Tibial nerve (tissue), 4 donors: ENCODE measurements around the gene EXOC2. TPM values are rescaled to one million over a fixed set of nuclear protein-coding genes. Genes with fewer than 3 reads are reported as not detected.
A peak's percentile ranks its signal among the peaks of the same experiment; 100 is the strongest.

Experiments
- DNase-seq, 2 donors: peaks; one replicate each; pipeline ENCODE4 v3.0.0-alpha.2; 2019; ENCODE audit warnings: low spot score in 2 of 2
- H3K27ac ChIP-seq, 4 donors: fragments of 200-600 bp; sonication (generic) in 3 of 4; one replicate each; pipeline ENCODE4 v1.5.1; 2017 to 2019; ENCODE audit warnings: mild to moderate bottlenecking in 1 of 4
- H3K27me3 ChIP-seq, 2 donors: fragments of 200-600 bp; sonication (generic) in 1 of 2; one replicate each; pipeline versions ENCODE4 v1.5.1 to v1.6.0; 2017 to 2019
- H3K36me3 ChIP-seq, 3 donors: fragments of 200-600 bp; sonication (generic); one replicate each; pipeline ENCODE4 v1.5.1; 2018 to 2019
- H3K4me1 ChIP-seq, 4 donors: fragments of 200-600 bp; sonication (generic) in 3 of 4; one replicate each; pipeline ENCODE4 v1.5.1; 2017 to 2019
- H3K4me3 ChIP-seq, 4 donors: fragments of 200-600 bp; sonication (generic) in 3 of 4; one replicate each; pipeline ENCODE4 v1.5.1; 2017 to 2019; ENCODE audit warnings: mild to moderate bottlenecking in 1 of 4, moderate library complexity in 1 of 4
- H3K9me3 ChIP-seq, 4 donors: fragments of 200-600 bp; sonication (generic) in 3 of 4; one replicate each; pipeline ENCODE4 v1.5.1; 2017 to 2019
- EP300 ChIP-seq, 2 donors: sonication (generic); formaldehyde crosslinking; IDR thresholded peaks; one replicate each; pipeline ENCODE4 v1.6.1; 2017; ENCODE audit warnings: antibody characterized with exemption in 2 of 2, mild to moderate bottlenecking in 1 of 2
- POLR2A ChIP-seq, 2 donors: fragments of 450-650 bp; IDR thresholded peaks; one replicate each; pipeline ENCODE4 v1.6.1; 2017; ENCODE audit warnings: antibody characterized with exemption in 2 of 2, mild to moderate bottlenecking in 2 of 2, moderate library complexity in 2 of 2
- WGBS, 2 donors: methylation state at CpG; one replicate each; pipeline ENCODE4 v1.1.5; 2018; 5-methylcytosine and 5-hydroxymethylcytosine counted together
- total RNA-seq, 4 donors: library from RNA; depleted of rRNA; stranded (reverse); fragments of >200 nt; gene quantifications; one replicate each; pipeline ENCODE4 v1.1.0, GENCODE V29; 2016
- TF ChIP-seq, protein P1 (sequence below), 5 experiments: fragments of 200-600 bp in 3 of 5; fragments of 450-650 bp in 2 of 5; sonication (generic) in 3 of 5; IDR thresholded peaks; one replicate each; pipeline ENCODE4 v1.5.1; 2016 to 2019; ENCODE audit warnings: antibody characterized with exemption in 5 of 5, mild to moderate bottlenecking in 3 of 5, moderate library complexity in 2 of 5

Gene EXOC2
- total RNA-seq, 4 donors from 2014 or later: 20.8 to 30.0 (median 24.1) TPM

DNA sequence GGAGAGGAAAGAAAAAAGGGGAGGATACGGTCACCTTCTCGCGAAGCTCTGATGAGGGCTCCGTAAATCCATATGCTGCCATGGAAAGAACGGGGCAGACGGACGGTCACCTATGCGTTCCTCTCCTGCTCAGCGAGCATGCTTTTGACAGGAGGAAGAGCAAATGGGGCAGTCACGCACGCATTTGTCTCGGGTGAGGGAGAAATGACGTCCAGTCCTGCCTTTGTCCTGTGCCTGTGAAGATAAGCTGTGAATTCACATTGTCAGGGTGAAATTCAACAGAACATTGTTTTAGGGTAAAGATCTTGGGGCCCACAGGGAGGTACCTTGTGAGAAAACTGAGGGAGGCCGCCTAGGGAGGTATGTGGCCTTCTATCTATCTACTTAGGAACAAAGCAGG, 217.6 kb downstream of the EXOC2 start:
- H3K27ac ChIP-seq: no peak overlapping the region

DNA sequence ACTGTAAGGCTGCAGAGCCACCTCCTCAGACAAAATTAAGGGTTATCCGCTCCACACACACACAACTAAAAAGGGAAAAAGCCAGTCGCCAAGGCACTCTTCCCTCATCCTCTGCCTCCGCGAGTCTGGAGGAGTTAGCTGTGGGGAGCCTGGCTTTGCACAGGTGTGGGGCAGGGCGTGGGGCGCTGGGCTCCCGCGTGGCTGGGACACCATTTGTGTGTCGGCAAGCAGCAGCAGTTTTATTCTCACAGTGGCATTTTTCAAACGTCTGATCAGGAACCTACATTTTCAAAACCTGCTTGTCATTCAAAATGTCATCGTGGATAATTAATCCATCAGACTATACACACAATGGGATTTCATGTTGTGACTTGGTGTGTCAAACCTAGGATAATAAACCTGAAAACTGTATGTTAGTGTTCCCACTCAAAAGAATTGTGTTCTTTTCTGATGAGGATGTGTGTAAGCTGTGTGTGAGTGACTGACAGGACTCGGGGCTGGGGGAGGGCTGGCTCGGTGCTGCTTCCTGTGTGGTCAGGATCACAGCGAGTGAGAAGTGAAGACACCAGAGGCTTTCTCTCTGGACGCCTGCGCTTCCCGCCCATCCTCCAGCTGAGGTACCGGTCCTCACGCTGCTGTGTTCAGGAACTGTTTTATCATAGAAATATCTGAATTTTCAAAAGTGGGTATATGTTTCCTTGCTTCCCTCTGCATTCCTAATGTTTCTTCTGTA, 218.3 kb downstream of the EXOC2 start:
- Histone ChIP-seq H3K4me1 (no peaks in the 10 kb centered on the region), H3K27me3 (peaks cover 0 to 7% of the 10 kb centered on the region in 2 donors), H3K9me3 (no peaks in the 10 kb centered on the region), H3K36me3 (no peaks in the 10 kb centered on the region), H3K27ac (no peak overlapping the region), H3K4me3 (no peak overlapping the region)
- peak in 1 of 2 donors; percentile 16 for DNase-seq
- 41 to 45% methylated on average over 19 of the region's 19 CpGs for WGBS, 2 donors
- TF ChIP-seq, protein P1, sequence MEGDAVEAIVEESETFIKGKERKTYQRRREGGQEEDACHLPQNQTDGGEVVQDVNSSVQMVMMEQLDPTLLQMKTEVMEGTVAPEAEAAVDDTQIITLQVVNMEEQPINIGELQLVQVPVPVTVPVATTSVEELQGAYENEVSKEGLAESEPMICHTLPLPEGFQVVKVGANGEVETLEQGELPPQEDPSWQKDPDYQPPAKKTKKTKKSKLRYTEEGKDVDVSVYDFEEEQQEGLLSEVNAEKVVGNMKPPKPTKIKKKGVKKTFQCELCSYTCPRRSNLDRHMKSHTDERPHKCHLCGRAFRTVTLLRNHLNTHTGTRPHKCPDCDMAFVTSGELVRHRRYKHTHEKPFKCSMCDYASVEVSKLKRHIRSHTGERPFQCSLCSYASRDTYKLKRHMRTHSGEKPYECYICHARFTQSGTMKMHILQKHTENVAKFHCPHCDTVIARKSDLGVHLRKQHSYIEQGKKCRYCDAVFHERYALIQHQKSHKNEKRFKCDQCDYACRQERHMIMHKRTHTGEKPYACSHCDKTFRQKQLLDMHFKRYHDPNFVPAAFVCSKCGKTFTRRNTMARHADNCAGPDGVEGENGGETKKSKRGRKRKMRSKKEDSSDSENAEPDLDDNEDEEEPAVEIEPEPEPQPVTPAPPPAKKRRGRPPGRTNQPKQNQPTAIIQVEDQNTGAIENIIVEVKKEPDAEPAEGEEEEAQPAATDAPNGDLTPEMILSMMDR (IDR thresholded peaks at IDR 0.05): no peak
- TF ChIP-seq EP300 (IDR thresholded peaks at IDR 0.05): no peak
- no peak for TF ChIP-seq POLR2A (IDR thresholded peaks at IDR 0.05)

More for the DNA sequence above, 217.6 kb downstream of the EXOC2 start:
- no peak for DNase-seq
- TF ChIP-seq POLR2A (IDR thresholded peaks at IDR 0.05) (no peak), EP300 (IDR thresholded peaks at IDR 0.05) (no peak)
- TF ChIP-seq, protein P1 (IDR thresholded peaks at IDR 0.05): no peak
- H3K4me3 ChIP-seq: no peak overlapping the region
- no peaks in the 10 kb centered on the region for H3K9me3 ChIP-seq
- WGBS, 2 donors: 73 to 76% methylated on average over 14 of the region's 14 CpGs
- H3K36me3 ChIP-seq: no peaks in the 10 kb centered on the region
- peaks cover 0 to 7% of the 10 kb centered on the region in 2 donors for H3K27me3 ChIP-seq
- H3K4me1 ChIP-seq: no peaks in the 10 kb centered on the region

DNA sequence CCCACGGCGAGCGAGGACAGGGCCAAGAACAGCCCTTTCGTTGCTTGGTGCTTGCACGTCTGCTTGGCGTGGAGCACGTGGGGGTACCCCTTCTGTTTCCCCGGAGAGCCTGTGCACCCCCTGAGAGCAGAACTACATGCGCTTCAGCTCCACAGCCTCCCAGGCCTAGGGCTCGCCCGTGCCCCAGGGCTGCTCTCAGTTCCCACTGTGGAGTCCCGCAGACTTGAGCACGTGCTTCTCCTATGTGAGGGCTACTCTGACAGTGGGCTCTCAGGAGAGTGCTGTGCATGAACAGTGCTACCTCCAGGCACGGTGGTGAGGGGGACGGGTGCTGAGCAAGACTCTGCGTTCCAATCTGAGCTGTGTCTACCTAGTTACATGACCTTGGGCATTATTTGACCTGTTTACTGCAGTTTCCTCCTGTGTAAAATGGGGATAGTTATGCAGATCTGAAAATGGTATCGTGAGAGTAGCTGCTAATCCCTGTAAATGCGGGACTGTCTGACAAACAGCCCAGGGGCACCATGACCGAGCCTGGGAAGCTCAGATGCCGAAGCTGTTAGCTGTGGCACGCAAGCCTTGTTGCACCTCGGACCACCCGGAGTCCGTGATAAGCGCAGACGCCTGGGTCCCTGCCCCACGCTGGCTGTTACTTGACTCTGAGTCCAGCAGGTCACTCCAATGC, 219.0 kb downstream of the EXOC2 start:
- Histone ChIP-seq H3K27ac (no peak overlapping the region), H3K9me3 (no peaks in the 10 kb centered on the region), H3K36me3 (no peaks in the 10 kb centered on the region), H3K4me3 (no peak overlapping the region), H3K4me1 (no peaks in the 10 kb centered on the region), H3K27me3 (peaks cover 0 to 7% of the 10 kb centered on the region in 2 donors)
- 84% methylated on average over 18 to 26 of the region's 27 CpGs for WGBS, 2 donors
- DNase-seq: no peak
- TF ChIP-seq, protein P1 (IDR thresholded peaks at IDR 0.05): no peak
- TF ChIP-seq EP300 (IDR thresholded peaks at IDR 0.05): no peak
- TF ChIP-seq POLR2A (IDR thresholded peaks at IDR 0.05): no peak

GRCh38 chr6:473356-473755, 219.6 kb downstream of the EXOC2 start:
- TF ChIP-seq EP300 (IDR thresholded peaks at IDR 0.05): no peak
- TF ChIP-seq POLR2A (IDR thresholded peaks at IDR 0.05): no peak
- TF ChIP-seq, protein P1 (IDR thresholded peaks at IDR 0.05): no peak

GRCh38 chr6:470901-471448, 222.0 kb downstream of the EXOC2 start:
- 73 to 75% methylated on average over 8 to 16 of the region's 16 CpGs for WGBS, 2 donors
- no peaks in the 10 kb centered on the region for H3K9me3 ChIP-seq
- DNase-seq: no peak
- TF ChIP-seq POLR2A (IDR thresholded peaks at IDR 0.05) (no peak), EP300 (IDR thresholded peaks at IDR 0.05) (no peak)
- TF ChIP-seq, protein P1 (IDR thresholded peaks at IDR 0.05): no peak
- no peak overlapping the region for H3K27ac ChIP-seq
- H3K4me1 ChIP-seq: no peaks in the 10 kb centered on the region
- no peaks in the 10 kb centered on the region for H3K36me3 ChIP-seq
- H3K27me3 ChIP-seq: peaks cover 0 to 12% of the 10 kb centered on the region in 2 donors
- no peak overlapping the region for H3K4me3 ChIP-seq

More at GRCh38 chr6:473356-473755, 219.6 kb downstream of the EXOC2 start:
- Histone ChIP-seq H3K4me1 (no peaks in the 10 kb centered on the region), H3K27me3 (peaks cover 0 to 7% of the 10 kb centered on the region in 2 donors), H3K27ac (no peak overlapping the region), H3K9me3 (no peaks in the 10 kb centered on the region), H3K36me3 (no peaks in the 10 kb centered on the region), H3K4me3 (no peak overlapping the region)
- no peak for DNase-seq
- WGBS, 2 donors: 80 to 86% methylated on average over 3 of the region's 3 CpGs
